Measurements from ENCODE around the gene PRSS38. TPM values are rescaled to one million over a fixed set of nuclear protein-coding genes. Genes with fewer than 3 reads are reported as not detected.

Gene PRSS38
- total RNA-seq, 1 donor from 2014 or later = not detected

- intact Hi-C loops (cut with micrococcal nuclease) = no loop called here
- H3K36me3 Mint-ChIP-seq (ENCODE audit: low read depth) = no peaks in the 10 kb centered on the region
- peaks cover 17% of the 10 kb centered on the region for H3K27me3 Mint-ChIP-seq (ENCODE audit: low read depth)
- no peak overlapping the region for H3K4me3 Mint-ChIP-seq (ENCODE audit: low read depth)
- peaks cover 24% of the 10 kb centered on the region for H3K9me3 Mint-ChIP-seq
- no peak for DNase-seq (ENCODE audit: low spot score)
- peaks cover 2% of the 10 kb centered on the region for H3K4me1 Mint-ChIP-seq (ENCODE audit: low read depth)
- no peak overlapping the region for H3K27ac Mint-ChIP-seq
These were observed 9.8 kb upstream of the PRSS38 start for GRCh38 chr1:227805606-227806197.

GRCh38 chr1:227808566-227808965, 6.9 kb upstream of the PRSS38 start:
- H3K9me3 Mint-ChIP-seq = peaks cover 31% of the 10 kb centered on the region
- H3K4me1 Mint-ChIP-seq (ENCODE audit: low read depth) = peaks cover 2% of the 10 kb centered on the region
- H3K4me3 Mint-ChIP-seq (ENCODE audit: low read depth) = no peak overlapping the region
- peaks cover 7% of the 10 kb centered on the region for H3K27me3 Mint-ChIP-seq (ENCODE audit: low read depth)
- no peak for DNase-seq (ENCODE audit: low spot score)
- no peak overlapping the region for H3K27ac Mint-ChIP-seq
- intact Hi-C loops (cut with micrococcal nuclease) = no loop called here
- no peaks in the 10 kb centered on the region for H3K36me3 Mint-ChIP-seq (ENCODE audit: low read depth)

DNA sequence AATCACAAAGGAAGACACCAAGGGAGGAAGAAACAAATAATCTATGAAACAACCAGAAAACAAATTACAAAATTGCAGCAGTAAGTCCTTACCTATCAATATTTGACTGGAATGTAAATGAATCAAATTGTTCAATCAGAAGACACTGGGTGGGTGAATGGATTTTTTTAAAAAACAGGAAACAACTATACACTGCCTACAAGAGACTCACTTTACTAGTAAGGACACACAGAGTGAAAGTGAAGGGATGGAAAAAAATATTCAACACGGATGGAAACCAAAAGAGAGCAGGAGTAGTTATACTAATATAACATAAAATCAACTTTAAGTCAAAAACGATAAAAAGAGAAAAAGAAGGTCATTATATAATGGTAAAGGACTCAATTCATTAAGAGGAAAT, 6.4 kb upstream of the PRSS38 start:
- Mint-ChIP-seq H3K9me3 (peaks cover 31% of the 10 kb centered on the region), H3K27ac (no peak overlapping the region), H3K36me3 (ENCODE audit: low read depth) (no peaks in the 10 kb centered on the region), H3K4me1 (ENCODE audit: low read depth) (peaks cover 2% of the 10 kb centered on the region), H3K4me3 (ENCODE audit: low read depth) (no peak overlapping the region), H3K27me3 (ENCODE audit: low read depth) (peaks cover 6% of the 10 kb centered on the region)
- no peak for DNase-seq (ENCODE audit: low spot score)
- intact Hi-C loops (cut with micrococcal nuclease) = no loop called here

DNA sequence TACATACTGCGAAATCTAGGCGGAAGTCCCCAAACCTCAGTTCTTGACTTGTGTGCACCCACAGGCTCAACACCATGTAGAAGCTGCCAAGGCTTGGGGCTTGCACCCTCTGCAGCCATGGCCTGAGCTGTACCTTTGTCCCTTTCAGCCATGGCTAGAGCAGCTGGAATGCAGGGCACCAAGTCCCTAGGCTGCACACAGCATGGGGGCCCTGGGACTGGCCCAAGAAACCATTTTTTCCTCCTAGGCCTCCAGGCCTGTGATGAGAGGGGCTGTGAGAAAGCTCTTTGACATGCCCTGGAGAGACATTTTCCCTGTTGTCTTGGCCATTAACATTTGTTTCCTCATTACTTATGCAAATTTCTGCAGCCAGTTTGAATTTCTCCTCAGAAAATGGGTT, 1.5 kb upstream of the PRSS38 start:
- H3K4me1 Mint-ChIP-seq (ENCODE audit: low read depth) = no peaks in the 10 kb centered on the region
- H3K27me3 Mint-ChIP-seq (ENCODE audit: low read depth) = no peaks in the 10 kb centered on the region
- no peak overlapping the region for H3K4me3 Mint-ChIP-seq (ENCODE audit: low read depth)
- H3K9me3 Mint-ChIP-seq = peaks cover 28% of the 10 kb centered on the region
- no peak overlapping the region for H3K27ac Mint-ChIP-seq
- intact Hi-C loops (cut with micrococcal nuclease) = no loop called here
- no peak for DNase-seq (ENCODE audit: low spot score)
- H3K36me3 Mint-ChIP-seq (ENCODE audit: low read depth) = no peaks in the 10 kb centered on the region

- no peak overlapping the region for H3K27ac Mint-ChIP-seq
- peaks cover 33% of the 10 kb centered on the region for H3K9me3 Mint-ChIP-seq
- DNase-seq (ENCODE audit: low spot score) = no peak
- no peaks in the 10 kb centered on the region for H3K36me3 Mint-ChIP-seq (ENCODE audit: low read depth)
- H3K4me1 Mint-ChIP-seq (ENCODE audit: low read depth) = no peaks in the 10 kb centered on the region
- H3K27me3 Mint-ChIP-seq (ENCODE audit: low read depth) = no peaks in the 10 kb centered on the region
- H3K4me3 Mint-ChIP-seq (ENCODE audit: low read depth) = no peak overlapping the region
- intact Hi-C loops (cut with micrococcal nuclease) = no loop called here
These were observed 1.4 kb downstream of the PRSS38 start for GRCh38 chr1:227816750-227817446.

- H3K9me3 Mint-ChIP-seq = peaks cover 27% of the 10 kb centered on the region
- no peak overlapping the region for H3K4me3 Mint-ChIP-seq (ENCODE audit: low read depth)
- intact Hi-C loops (cut with micrococcal nuclease) = no loop called here
- no peak overlapping the region for H3K27ac Mint-ChIP-seq
- no peak for DNase-seq (ENCODE audit: low spot score)
- no peaks in the 10 kb centered on the region for H3K4me1 Mint-ChIP-seq (ENCODE audit: low read depth)
- H3K36me3 Mint-ChIP-seq (ENCODE audit: low read depth) = no peaks in the 10 kb centered on the region
- H3K27me3 Mint-ChIP-seq (ENCODE audit: low read depth) = no peaks in the 10 kb centered on the region
These were observed 8.1 kb downstream of the PRSS38 start for GRCh38 chr1:227823537-227823936.

DNA sequence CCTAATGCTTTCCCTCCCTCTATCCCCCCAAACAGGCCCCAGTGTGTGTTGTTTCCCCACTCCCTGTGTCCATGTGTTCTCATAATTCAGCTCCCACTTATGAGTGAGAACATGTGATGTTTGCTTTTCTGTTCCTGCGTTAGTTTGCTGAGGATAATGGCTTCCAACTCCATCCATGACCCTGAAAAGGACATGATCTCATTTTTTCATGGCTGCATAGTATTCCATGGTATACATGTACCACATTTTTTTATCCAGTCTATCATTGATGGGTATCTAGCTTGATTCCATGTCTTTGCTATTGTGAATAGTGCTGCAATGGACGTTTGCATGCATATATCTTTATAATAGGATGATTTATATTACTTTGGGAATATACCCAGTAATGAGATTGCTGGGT, 8.7 kb downstream of the PRSS38 start:
- Mint-ChIP-seq H3K36me3 (ENCODE audit: low read depth) (no peaks in the 10 kb centered on the region), H3K9me3 (peaks cover 27% of the 10 kb centered on the region), H3K27me3 (ENCODE audit: low read depth) (no peaks in the 10 kb centered on the region), H3K4me3 (ENCODE audit: low read depth) (no peak overlapping the region), H3K4me1 (ENCODE audit: low read depth) (no peaks in the 10 kb centered on the region), H3K27ac (no peak overlapping the region)
- no peak for DNase-seq (ENCODE audit: low spot score)
- intact Hi-C loops (cut with micrococcal nuclease) = no loop called here

DNA sequence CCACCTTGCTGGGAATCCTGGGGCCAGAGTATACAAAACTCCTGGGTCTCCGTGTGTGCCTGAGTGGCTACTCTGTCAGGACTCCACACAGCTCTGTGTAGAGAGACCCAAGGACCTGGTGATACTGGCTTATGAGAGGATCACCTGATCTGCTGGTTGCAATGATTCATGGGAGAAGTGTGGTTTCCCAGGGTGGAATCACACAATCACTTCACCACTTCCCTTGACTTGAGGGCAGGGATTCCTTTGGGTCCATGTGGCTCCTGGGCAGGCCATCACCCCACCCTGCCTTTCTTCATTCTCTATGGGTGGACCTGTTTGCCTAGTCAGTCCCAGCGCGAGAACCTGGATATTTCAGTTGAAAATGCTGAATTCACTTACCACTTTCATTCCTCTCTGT, 13.3 kb downstream of the PRSS38 start:
- Mint-ChIP-seq H3K4me1 (ENCODE audit: low read depth) (no peaks in the 10 kb centered on the region), H3K9me3 (peaks cover 17% of the 10 kb centered on the region), H3K4me3 (ENCODE audit: low read depth) (no peak overlapping the region), H3K27me3 (ENCODE audit: low read depth) (no peaks in the 10 kb centered on the region), H3K27ac (no peak overlapping the region), H3K36me3 (ENCODE audit: low read depth) (no peaks in the 10 kb centered on the region)
- intact Hi-C loops (cut with micrococcal nuclease) = no loop called here
- no peak for DNase-seq (ENCODE audit: low spot score)

- Mint-ChIP-seq H3K27me3 (ENCODE audit: low read depth) (no peaks in the 10 kb centered on the region), H3K27ac (no peak overlapping the region), H3K36me3 (ENCODE audit: low read depth) (no peaks in the 10 kb centered on the region), H3K4me1 (ENCODE audit: low read depth) (no peaks in the 10 kb centered on the region), H3K4me3 (ENCODE audit: low read depth) (no peak overlapping the region), H3K9me3 (no peaks in the 10 kb centered on the region)
- intact Hi-C loops (cut with micrococcal nuclease) = no loop called here
- no peak for DNase-seq (ENCODE audit: low spot score)
These were observed 22.7 kb downstream of the PRSS38 start for GRCh38 chr1:227838181-227838580.

- H3K4me3 Mint-ChIP-seq (ENCODE audit: low read depth) = no peak overlapping the region
- H3K27me3 Mint-ChIP-seq (ENCODE audit: low read depth) = no peaks in the 10 kb centered on the region
- no peak overlapping the region for H3K27ac Mint-ChIP-seq
- intact Hi-C loops (cut with micrococcal nuclease) = no loop called here
- H3K36me3 Mint-ChIP-seq (ENCODE audit: low read depth) = no peaks in the 10 kb centered on the region
- DNase-seq (ENCODE audit: low spot score) = no peak
- no peaks in the 10 kb centered on the region for H3K9me3 Mint-ChIP-seq
- H3K4me1 Mint-ChIP-seq (ENCODE audit: low read depth) = no peaks in the 10 kb centered on the region
These were observed 25.6 kb downstream of the PRSS38 start for GRCh38 chr1:227841096-227841495.

DNA sequence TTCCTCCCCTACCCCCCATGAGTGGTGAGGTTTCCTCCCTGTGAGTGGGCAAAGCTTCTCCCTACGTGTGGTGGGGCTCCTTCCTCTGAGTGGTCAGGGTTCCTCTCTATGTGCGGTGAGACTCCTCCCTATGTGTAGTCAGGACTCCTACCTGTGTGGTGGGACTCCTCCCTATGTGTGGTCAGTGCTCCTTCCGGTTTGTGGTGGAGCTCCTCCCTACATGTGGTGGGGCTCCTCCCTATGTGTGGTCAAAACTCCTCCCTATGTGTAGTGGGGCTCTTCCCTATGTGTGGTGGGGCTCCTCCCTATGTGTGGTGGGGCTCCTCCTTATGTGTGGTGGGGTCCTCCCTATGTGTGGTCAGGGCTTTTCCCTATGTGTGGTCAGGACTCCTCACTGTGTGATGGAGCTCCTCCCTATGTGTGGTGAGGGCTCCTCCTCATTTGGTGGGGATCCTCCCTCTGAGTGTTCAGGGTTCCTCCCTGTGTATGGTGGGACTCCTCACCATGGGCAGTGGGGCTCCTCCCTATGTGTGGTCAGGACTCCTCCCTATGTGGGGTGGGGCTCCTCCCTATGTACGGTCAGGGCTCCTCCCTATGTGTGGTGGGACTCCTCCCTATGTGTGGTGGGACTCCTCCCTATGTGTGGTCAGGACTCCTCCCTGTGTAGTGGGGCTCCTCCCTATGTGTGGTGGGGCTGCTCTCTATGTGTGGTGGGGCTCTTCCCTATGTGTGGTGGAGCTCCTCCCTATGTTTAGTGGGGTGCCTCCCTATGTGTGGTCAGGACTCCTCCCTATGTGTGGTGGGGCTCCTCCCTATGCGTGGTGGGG, 29.1 kb downstream of the PRSS38 start:
- intact Hi-C loops (cut with micrococcal nuclease) = no loop called here
- Mint-ChIP-seq H3K4me1 (ENCODE audit: low read depth) (no peaks in the 10 kb centered on the region), H3K27me3 (ENCODE audit: low read depth) (no peaks in the 10 kb centered on the region), H3K9me3 (no peaks in the 10 kb centered on the region), H3K27ac (no peak overlapping the region), H3K36me3 (ENCODE audit: low read depth) (no peaks in the 10 kb centered on the region), H3K4me3 (ENCODE audit: low read depth) (no peak overlapping the region)
- no peak for DNase-seq (ENCODE audit: low spot score)

- Mint-ChIP-seq H3K27me3 (ENCODE audit: low read depth) (no peaks in the 10 kb centered on the region), H3K4me1 (ENCODE audit: low read depth) (no peaks in the 10 kb centered on the region), H3K9me3 (no peaks in the 10 kb centered on the region), H3K27ac (no peak overlapping the region), H3K4me3 (ENCODE audit: low read depth) (no peak overlapping the region), H3K36me3 (ENCODE audit: low read depth) (no peaks in the 10 kb centered on the region)
- intact Hi-C loops (cut with micrococcal nuclease) = no loop called here
- DNase-seq (ENCODE audit: low spot score) = no peak
These were observed 29.6 kb downstream of the PRSS38 start for GRCh38 chr1:227845147-227845458.

DNA sequence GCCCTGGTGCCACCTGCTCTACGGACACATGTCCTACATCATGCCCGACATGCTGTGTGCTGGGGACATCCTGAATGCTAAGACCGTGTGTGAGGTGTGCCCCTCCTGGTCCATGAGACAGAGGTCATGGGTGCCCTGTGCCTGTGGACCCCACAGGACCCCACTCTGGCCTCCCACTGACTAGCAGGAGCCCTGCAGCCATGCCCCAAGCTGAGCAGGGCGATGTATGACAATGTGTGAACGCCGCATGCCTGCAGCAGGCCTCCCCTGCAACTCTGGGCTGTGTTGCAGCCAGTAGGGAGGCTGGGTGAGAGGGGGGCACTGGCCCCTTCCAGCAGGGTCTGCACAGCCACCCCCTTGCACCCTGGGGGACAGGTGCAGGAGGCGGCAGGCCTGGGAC, 30.0 kb downstream of the PRSS38 start:
- intact Hi-C loops (cut with micrococcal nuclease) = no loop called here
- no peak for DNase-seq (ENCODE audit: low spot score)
- H3K27me3 Mint-ChIP-seq (ENCODE audit: low read depth) = no peaks in the 10 kb centered on the region
- no peaks in the 10 kb centered on the region for H3K4me1 Mint-ChIP-seq (ENCODE audit: low read depth)
- H3K9me3 Mint-ChIP-seq = no peaks in the 10 kb centered on the region
- no peak overlapping the region for H3K27ac Mint-ChIP-seq
- no peak overlapping the region for H3K4me3 Mint-ChIP-seq (ENCODE audit: low read depth)
- H3K36me3 Mint-ChIP-seq (ENCODE audit: low read depth) = no peaks in the 10 kb centered on the region
